Mucosa of stomach (tissue), 1 donor: ENCODE results near the gene RERE.

Source experiments
- H3K27me3 ChIP-seq: one replicate; pipeline ENCODE4 v1.7.0; 2013; ENCODE audit warnings: mild to moderate bottlenecking, low read length; ENCODE audit not compliant: control insufficient read depth, insufficient read depth
- H3K36me3 ChIP-seq: one replicate; pipeline ENCODE4 v1.7.0; 2013; ENCODE audit warnings: low read length; ENCODE audit not compliant: control insufficient read depth, insufficient read depth
- H3K4me1 ChIP-seq: one replicate; pipeline ENCODE4 v1.7.0; 2013; ENCODE audit warnings: mild to moderate bottlenecking, low read length; ENCODE audit not compliant: control insufficient read depth, insufficient read depth
- H3K4me3 ChIP-seq: one replicate; pipeline ENCODE4 v1.7.0; 2013; ENCODE audit warnings: low read length
- H3K9ac ChIP-seq: one replicate; pipeline ENCODE4 v1.7.0; 2013; ENCODE audit warnings: mild to moderate bottlenecking, low read length, moderate library complexity
- H3K9me3 ChIP-seq: one replicate; pipeline ENCODE4 v1.7.0; 2013; ENCODE audit warnings: mild to moderate bottlenecking, low read length, moderate library complexity; ENCODE audit not compliant: control insufficient read depth
- donor health status: Pancreatic carcinoma.

Gene RERE

DNA sequence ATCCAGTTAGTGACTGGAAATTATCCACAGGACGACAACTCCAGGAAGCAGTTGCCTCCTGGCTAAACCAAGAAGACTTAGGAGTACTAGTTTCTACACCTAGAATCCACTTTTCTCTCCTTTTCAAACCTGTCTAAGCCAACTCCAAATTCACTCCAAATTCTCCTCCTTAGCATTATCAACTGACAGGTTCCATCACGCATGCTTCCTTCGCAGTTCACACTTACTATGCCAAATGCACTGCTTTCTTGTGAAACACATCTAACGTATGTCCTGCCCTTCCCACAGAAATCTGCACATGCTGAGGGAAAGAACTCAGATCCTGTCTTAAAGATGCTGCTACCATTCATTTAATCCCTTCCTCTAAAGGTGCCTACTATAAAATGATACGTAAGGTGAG lies 225.9 kb downstream of the RERE start:
- no peak overlapping the region for H3K9ac ChIP-seq
- H3K4me3 ChIP-seq = no peak overlapping the region
- no peaks in the 10 kb centered on the region for H3K27me3 ChIP-seq
- no peaks in the 10 kb centered on the region for H3K9me3 ChIP-seq
- no peaks in the 10 kb centered on the region for H3K4me1 ChIP-seq
- H3K36me3 ChIP-seq = no peaks in the 10 kb centered on the region

DNA sequence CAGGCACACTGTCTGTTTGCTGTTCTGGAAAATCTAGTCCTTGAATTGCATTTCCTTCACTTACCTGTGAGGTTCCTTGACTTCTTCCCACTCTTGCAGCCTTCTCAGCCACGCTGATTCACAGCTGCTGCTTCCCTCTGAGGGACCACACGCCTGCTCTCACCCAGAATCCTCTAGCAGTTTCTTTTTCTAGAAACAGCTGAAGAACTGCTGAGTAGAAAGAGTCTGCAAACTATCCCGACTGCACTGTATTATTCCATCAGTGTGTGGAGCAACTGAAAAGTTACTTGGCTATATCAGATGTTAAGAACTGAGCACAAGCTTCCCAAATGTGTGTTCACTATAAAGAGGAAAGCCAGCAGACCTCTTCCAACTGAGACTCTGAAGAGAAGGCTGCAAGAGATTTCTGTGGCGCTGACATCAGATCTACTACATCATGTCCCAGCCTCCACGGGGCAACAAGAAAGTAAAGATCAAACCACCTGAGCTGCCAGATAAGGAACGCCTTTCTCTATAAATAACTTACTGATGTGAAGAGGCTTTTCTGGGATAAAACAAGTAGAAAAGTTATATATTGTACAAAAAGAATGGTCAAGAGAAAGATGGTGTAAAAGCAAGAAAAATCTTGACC lies 226.6 kb downstream of the RERE start:
- Histone ChIP-seq H3K9me3 (no peaks in the 10 kb centered on the region), H3K4me1 (no peaks in the 10 kb centered on the region), H3K4me3 (no peak overlapping the region), H3K36me3 (no peaks in the 10 kb centered on the region), H3K27me3 (no peaks in the 10 kb centered on the region), H3K9ac (no peak overlapping the region)

DNA sequence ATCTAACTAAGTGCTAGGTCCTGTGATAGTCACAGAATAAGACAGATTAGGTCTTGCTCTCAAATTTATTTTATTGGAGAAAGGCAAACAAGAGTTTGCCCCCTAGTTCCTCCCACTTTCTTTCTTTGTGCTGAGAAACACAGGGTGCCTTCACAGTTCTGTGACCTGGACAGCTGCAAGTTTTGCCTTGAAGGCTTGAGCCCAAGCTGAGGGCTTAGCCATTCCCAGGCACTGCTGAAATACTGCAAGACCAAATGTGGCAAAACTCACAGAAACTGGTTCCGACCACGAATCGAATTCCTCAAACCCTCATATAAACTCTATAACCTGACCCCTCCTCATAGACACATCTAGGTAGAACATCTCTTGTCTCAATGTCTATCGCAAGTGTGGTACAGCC lies 227.9 kb downstream of the RERE start:
- H3K4me1 ChIP-seq = no peaks in the 10 kb centered on the region
- H3K36me3 ChIP-seq = no peaks in the 10 kb centered on the region
- no peak overlapping the region for H3K4me3 ChIP-seq
- no peak overlapping the region for H3K9ac ChIP-seq
- H3K9me3 ChIP-seq = no peaks in the 10 kb centered on the region
- H3K27me3 ChIP-seq = no peaks in the 10 kb centered on the region

DNA sequence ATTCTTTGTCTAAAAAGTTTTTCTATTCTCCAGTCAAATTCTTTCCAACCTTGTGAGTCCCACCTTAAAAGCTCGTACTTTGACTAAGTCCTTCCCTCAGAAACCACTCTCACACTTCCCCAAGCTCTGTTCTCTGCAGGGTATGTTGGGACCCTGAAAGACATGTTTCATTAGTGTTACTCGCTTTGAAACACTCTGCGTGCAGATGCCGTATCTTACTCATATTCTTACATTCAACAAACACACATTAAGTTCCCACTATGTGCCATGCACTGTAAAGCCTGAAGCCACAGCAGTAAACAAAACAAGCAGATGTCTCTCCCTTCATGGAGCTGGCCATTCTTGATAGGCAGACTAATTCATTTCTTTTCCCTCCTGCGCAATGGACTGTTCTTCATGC lies 229.7 kb downstream of the RERE start:
- no peak overlapping the region for H3K9ac ChIP-seq
- H3K36me3 ChIP-seq = no peaks in the 10 kb centered on the region
- H3K4me1 ChIP-seq = no peaks in the 10 kb centered on the region
- no peaks in the 10 kb centered on the region for H3K9me3 ChIP-seq
- H3K27me3 ChIP-seq = no peaks in the 10 kb centered on the region
- no peak overlapping the region for H3K4me3 ChIP-seq

DNA sequence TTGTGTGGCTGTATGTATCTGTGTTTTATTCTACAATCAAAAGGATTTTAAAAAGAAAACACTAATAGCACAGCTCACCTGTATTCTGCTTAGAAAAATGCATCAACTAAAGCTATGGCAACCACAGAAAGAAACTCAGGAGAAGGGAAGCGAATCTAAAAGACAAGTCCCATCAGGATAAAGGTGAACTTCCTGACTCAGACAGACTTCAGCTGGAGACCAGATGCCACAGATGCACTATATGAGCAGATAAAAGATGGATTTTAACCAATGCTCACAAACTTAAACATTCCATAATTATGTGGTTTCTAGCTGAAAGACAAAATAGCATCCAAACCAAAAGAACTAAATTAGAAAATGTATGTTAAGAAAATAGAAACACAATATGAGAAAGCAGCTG lies 231.0 kb downstream of the RERE start:
- no peak overlapping the region for H3K4me3 ChIP-seq
- H3K27me3 ChIP-seq = no peaks in the 10 kb centered on the region
- H3K9me3 ChIP-seq = no peaks in the 10 kb centered on the region
- no peaks in the 10 kb centered on the region for H3K4me1 ChIP-seq
- H3K36me3 ChIP-seq = no peaks in the 10 kb centered on the region
- no peak overlapping the region for H3K9ac ChIP-seq

DNA sequence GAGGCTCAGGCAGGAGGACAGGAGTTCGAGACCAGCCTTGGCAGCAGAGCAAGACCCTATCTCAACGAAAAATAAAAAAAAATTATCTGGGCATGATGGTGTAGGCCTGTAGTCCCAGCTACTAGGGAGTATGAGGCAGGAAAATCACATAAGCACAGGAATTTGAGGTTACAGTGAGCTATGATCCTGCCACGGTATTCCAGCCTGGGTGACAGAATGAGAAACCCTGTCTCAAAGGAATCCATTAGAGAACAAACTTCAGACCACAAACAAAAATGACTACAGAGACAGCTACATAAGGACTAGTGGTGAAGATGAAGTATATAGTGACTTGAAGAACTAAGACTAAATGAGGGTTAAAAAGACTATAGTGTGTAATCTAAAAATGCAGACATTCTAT lies 233.1 kb downstream of the RERE start:
- Histone ChIP-seq H3K27me3 (no peaks in the 10 kb centered on the region), H3K9me3 (no peaks in the 10 kb centered on the region), H3K9ac (no peak overlapping the region)

DNA sequence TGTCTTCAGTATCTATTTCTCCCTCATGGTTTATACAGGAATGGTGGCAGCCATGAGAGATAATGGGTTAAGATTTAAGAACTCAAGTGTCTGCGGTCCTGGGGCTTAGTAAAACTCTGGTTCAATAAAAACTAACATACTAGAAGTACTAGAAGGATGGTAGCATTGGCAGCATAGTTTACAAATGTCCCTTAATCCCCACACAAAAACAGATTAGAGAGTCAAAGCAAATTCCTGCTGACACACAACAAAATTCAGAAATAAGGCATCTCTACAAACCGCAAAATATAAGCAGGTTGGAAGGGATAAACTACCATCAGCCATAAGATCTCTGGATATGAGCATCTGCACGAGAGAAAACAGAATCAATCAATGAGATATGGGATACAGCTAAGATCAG lies 234.4 kb downstream of the RERE start:
- H3K4me1 ChIP-seq = no peaks in the 10 kb centered on the region
- no peaks in the 10 kb centered on the region for H3K36me3 ChIP-seq
- no peaks in the 10 kb centered on the region for H3K27me3 ChIP-seq
- no peaks in the 10 kb centered on the region for H3K9me3 ChIP-seq
- H3K9ac ChIP-seq = no peak overlapping the region
- no peak overlapping the region for H3K4me3 ChIP-seq

More for the DNA sequence above, 233.1 kb downstream of the RERE start:
- Histone ChIP-seq H3K36me3 (no peaks in the 10 kb centered on the region), H3K4me3 (no peak overlapping the region), H3K4me1 (no peaks in the 10 kb centered on the region)

DNA sequence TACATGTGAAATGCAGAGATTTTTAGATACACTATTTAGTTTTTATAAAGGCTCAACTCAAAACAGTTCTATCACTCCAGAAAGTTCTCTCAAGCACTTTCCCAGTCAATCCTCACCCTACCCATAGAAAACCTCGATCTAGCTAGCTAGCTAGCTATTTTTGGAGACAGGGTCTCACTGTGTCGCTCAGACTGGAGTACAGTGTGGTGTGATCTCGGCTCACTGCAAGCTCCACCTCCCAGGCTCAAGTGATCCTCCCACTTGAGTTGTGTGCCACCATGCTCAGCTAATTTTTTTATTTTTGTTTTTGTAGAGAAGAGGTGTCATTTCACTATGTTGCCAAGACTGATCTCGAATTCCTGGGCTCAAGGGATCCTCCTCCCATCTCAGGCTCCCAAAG lies 236.9 kb downstream of the RERE start:
- no peaks in the 10 kb centered on the region for H3K27me3 ChIP-seq
- H3K36me3 ChIP-seq = no peaks in the 10 kb centered on the region
- no peak overlapping the region for H3K4me3 ChIP-seq
- no peaks in the 10 kb centered on the region for H3K9me3 ChIP-seq
- H3K4me1 ChIP-seq = no peaks in the 10 kb centered on the region
- H3K9ac ChIP-seq = no peak overlapping the region

DNA sequence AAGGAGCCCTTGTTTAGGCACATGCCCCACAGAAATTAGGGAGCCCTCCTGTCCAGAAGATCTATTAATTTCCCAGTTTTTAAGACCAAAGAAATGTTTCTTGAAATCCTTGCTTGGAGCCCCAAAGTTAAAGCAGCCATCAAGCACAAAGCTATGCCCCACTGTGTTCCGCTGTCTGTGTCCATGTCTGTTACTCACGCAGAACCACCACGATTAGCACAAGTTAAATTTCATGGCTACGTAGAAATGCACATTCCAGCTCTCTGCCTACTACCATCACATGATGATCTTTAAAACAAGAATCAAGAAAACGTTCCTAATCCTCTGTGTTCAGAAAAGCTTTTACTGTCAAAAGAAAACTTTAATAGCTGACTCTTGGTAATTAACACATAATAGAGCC lies 238.5 kb downstream of the RERE start:
- Histone ChIP-seq H3K4me1 (no peaks in the 10 kb centered on the region), H3K27me3 (no peaks in the 10 kb centered on the region), H3K9me3 (no peaks in the 10 kb centered on the region), H3K36me3 (no peaks in the 10 kb centered on the region), H3K9ac (no peak overlapping the region), H3K4me3 (no peak overlapping the region)

DNA sequence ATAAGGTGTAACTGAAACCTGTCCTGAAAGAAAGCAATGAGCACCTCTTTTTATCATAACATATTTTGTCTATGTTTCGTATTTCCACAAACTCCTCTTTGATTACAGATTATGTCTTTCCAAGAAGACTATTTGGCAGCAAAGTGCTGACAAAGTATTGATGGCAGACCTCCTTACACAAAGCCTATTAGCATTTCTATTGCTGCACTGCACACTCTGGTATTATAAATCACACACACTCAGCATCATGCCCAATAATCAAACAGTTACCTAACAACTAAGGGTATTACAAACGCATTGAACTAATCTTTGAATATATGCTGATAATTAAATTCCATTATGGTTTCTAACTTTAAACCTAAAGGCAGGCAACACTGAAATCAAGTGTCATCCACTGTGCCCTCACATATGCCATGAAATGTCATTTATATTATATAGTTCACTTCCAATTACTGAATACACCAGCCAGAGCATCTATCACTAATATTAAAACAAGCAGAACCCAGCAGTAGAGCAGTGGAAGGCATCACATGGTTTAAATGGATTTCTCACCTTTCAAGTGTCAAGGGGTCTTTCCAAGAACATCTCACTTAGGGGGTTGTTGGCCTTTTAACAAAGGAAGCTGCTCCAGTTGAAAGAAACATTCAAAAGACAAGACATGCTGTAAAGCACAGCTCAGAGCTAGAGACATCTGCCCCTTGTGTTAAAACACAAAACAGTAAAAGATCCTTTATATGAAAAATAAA lies 239.1 kb downstream of the RERE start:
- Histone ChIP-seq H3K9ac (no peak overlapping the region), H3K4me3 (no peak overlapping the region), H3K9me3 (no peaks in the 10 kb centered on the region), H3K4me1 (no peaks in the 10 kb centered on the region), H3K36me3 (no peaks in the 10 kb centered on the region), H3K27me3 (no peaks in the 10 kb centered on the region)

DNA sequence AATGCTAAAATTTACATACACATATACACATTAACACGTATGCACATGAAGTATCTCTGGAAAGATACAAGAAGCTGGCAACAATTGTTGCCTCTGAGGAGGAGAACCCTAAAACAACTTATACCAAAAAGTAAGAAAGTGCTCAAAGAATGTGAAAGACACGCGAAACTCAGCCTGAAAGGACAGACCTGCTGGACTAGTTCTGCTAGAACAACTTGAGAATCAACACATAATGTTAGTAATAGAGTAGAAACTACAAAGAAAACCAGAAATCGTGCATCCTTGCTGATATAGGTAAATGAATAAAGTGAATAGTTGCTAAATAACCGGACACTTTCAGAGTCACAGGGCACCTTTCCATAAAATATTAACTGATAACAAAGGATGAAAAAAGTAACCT lies 242.5 kb downstream of the RERE start:
- H3K9me3 ChIP-seq = no peaks in the 10 kb centered on the region
- H3K4me3 ChIP-seq = no peak overlapping the region
- no peak overlapping the region for H3K9ac ChIP-seq
- peaks cover 10% of the 10 kb centered on the region for H3K4me1 ChIP-seq
- no peaks in the 10 kb centered on the region for H3K36me3 ChIP-seq
- H3K27me3 ChIP-seq = no peaks in the 10 kb centered on the region

DNA sequence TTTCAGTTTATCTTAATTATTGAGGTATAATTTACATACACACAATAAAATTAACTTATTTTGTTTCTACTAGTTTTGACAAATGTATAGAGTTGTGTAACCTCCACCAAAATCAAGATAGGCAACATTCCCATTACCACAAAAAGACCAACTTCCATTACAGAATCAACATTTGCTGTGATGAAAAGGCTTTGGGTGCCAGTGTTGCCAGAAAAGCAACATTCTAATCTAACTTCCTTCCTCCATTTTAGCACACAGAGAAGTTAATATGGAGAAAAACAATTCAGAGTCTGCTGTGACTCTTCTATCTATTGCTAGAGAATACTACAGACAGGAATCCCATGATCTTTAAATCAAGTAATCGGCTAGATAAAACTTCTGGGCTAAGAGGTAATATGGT lies 245.3 kb downstream of the RERE start:
- no peaks in the 10 kb centered on the region for H3K9me3 ChIP-seq
- H3K4me1 ChIP-seq = peaks cover 10% of the 10 kb centered on the region
- H3K9ac ChIP-seq = no peak overlapping the region
- H3K36me3 ChIP-seq = no peaks in the 10 kb centered on the region
- H3K27me3 ChIP-seq = no peaks in the 10 kb centered on the region
- no peak overlapping the region for H3K4me3 ChIP-seq
